A549 treated with ZK216348 at 1 μM for 4 hours (cell line): ENCODE measurements around the gene OR14A16. TPM values are rescaled to one million over a fixed set of nuclear protein-coding genes. Genes with fewer than 3 reads are reported as not detected.

ENCODE experiments used
- total RNA-seq: library from RNA; stranded (reverse); fragments of 200-300 nt; extraction: Qiagen RNA extraction; gene quantifications from 5 replicates; pipeline ENCODE4 v1.2.3, GENCODE V29; 2022; ENCODE audit warnings: low read depth

OR14A16 gene, protein sequence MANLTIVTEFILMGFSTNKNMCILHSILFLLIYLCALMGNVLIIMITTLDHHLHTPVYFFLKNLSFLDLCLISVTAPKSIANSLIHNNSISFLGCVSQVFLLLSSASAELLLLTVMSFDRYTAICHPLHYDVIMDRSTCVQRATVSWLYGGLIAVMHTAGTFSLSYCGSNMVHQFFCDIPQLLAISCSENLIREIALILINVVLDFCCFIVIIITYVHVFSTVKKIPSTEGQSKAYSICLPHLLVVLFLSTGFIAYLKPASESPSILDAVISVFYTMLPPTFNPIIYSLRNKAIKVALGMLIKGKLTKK
- not detected in 5 replicates for total RNA-seq

DNA sequence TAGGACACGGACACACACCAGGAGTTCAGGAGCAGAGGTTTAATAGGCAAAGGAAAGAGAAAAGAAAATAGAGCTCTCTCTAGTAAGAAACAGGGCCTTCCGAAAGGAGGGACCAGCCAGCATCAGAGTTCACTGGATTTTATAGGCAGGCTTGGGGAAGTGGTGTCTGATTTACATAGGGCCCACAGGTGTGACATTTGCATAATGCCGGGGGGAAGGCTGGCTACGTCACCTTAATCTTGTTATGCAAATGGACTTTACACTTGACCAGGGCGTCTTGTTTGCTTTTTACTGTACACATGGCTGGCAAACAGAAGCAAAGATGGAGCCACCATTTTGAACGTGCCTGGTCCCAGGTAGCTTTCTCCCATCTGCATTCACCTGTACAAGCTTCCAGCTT lies at the start of gene OR14A16:
Gene OR14A16, minus strand, starts transcription at position 97 of the 400 bp plus-strand sequence. CDS start 8,390 bp downstream, outside the sequence.

DNA sequence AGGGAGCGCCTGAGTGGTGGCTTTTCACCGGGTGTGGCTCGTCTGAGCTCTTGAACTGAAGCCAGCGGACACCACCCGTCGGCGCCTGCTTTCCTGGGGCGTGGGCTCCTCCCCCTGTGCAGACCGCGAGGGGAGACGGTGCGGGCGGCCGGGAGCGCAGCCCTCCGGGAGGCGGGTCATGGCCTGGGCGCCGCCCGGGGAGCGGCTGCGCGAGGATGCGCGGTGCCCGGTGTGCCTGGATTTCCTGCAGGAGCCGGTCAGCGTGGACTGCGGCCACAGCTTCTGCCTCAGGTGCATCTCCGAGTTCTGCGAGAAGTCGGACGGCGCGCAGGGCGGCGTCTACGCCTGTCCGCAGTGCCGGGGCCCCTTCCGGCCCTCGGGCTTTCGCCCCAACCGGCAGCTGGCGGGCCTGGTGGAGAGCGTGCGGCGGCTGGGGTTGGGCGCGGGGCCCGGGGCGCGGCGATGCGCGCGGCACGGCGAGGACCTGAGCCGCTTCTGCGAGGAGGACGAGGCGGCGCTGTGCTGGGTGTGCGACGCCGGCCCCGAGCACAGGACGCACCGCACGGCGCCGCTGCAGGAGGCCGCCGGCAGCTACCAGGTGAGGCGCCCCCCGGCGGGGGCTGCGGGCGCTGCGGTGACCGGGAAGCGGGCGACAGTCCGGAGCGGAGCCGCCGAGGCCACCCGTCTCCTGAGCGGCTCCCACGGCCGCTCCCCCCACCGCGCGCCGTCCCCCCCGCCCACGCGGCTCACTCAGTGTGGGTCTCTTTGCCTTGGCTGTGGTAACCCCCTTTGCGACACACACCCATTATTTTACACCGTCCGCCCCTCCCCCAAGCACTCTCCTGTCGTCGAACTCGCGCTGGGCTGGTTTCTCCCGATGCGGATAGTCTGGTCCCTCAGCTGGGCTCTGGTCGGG lies 33.4 kb upstream of the OR14A16 start, which contains the start of gene TRIM58:
Gene TRIM58, plus strand, starts transcription at position 119 of the 916 bp plus-strand sequence. Its CDS starts 60 bp downstream, at position 179.

DNA sequence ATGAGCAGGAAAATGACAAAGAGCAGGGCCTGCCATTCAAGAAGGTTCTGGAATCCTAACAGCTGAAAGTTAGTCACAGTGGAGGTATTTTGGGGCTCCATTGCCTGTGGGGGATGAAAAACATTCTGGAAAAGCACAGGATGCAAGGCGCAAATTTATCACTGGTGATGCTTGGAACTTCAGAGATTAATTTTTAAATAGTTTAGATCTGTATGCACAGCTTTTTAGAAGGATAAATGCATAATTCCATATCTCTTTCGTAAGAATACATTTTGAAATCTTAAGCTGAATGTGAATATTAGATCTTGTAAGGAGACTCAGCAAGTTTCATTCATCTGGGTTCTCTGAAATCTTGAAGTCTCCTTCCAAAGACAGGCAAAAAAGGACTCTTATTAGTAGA lies 17.9 kb upstream of the OR14A16 start, which contains the start of gene OR11L1:
Gene OR11L1, minus strand, starts transcription at position 101 of the 400 bp plus-strand sequence. Its CDS starts 0 bp downstream, at position 101.

Other genes with a start within 250 kb of the OR14A16 start
- not detected in 5 replicates for gene OR2G2, start 235.8 kb downstream of the OR14A16 start, total RNA-seq
- gene OR2G3, start 218.5 kb downstream of the OR14A16 start, total RNA-seq = not detected in 5 replicates
- gene OR13G1, start 144.4 kb downstream of the OR14A16 start, total RNA-seq = not detected in 5 replicates
- gene OR6F1, start 107.5 kb downstream of the OR14A16 start, total RNA-seq = not detected in 5 replicates
- gene OR14K1, start 85.5 kb downstream of the OR14A16 start, total RNA-seq = not detected in 5 replicates
- not detected in 5 replicates for gene OR14A2, start 76.0 kb downstream of the OR14A16 start, total RNA-seq
- gene OR1C1, start 63.6 kb downstream of the OR14A16 start, total RNA-seq = not detected in 5 replicates
- not detected in 5 replicates for gene OR11L1, start 17.8 kb upstream of the OR14A16 start, total RNA-seq
- not detected in 5 replicates for gene TRIM58, start 33.1 kb upstream of the OR14A16 start, total RNA-seq
- not detected in 5 replicates for gene OR2W3, start 71.5 kb upstream of the OR14A16 start, total RNA-seq
- gene OR2T8, start 96.1 kb upstream of the OR14A16 start, total RNA-seq = not detected in 5 replicates
- not detected in 5 replicates for gene OR2AJ1, start 100.8 kb upstream of the OR14A16 start, total RNA-seq
- not detected in 5 replicates for gene OR2L8, start 124.7 kb upstream of the OR14A16 start, total RNA-seq
- not detected in 5 replicates for gene OR2AK2, start 141.1 kb upstream of the OR14A16 start, total RNA-seq
- gene OR2L5, start 189.5 kb upstream of the OR14A16 start, total RNA-seq = not detected in 5 replicates
- not detected in 5 replicates for gene OR2L2, start 206.0 kb upstream of the OR14A16 start, total RNA-seq
- gene OR2L3, start 222.7 kb upstream of the OR14A16 start, total RNA-seq = not detected in 5 replicates